NCI-H1436 treated with DMSO at 0.1 percent for 48 hours (cell line): ENCODE data around the gene AP3D1.
"Not testable (repeated sequence)": the region's sequence is repeated elsewhere in the genome, so short reads cannot be mapped to it uniquely, and the experiment has no call there.

Source experiments
- DNase-seq: peaks from one replicate; lab custom pipeline; 2025; lab: John Stamatoyannopoulos, UW

The AP3D1 gene

GRCh38 chr19:2128252-2128651 is 23.1 kb downstream of the AP3D1 start:
- DNase-seq, result not testable (repeated sequence)

GRCh38 chr19:2127758-2128157 is 23.6 kb downstream of the AP3D1 start:
- DNase-seq, result no peak

GRCh38 chr19:2126879-2127518 is 24.4 kb downstream of the AP3D1 start:
- no peak for DNase-seq

- DNase-seq, result no peak
These were observed 27.5 kb downstream of the AP3D1 start for GRCh38 chr19:2123682-2124387.

- DNase-seq, result no peak
These were observed 28.4 kb downstream of the AP3D1 start for GRCh38 chr19:2122982-2123381.

- DNase-seq, result no peak
These were observed 29.1 kb downstream of the AP3D1 start for GRCh38 chr19:2122251-2122650.

- no peak for DNase-seq
These were observed 29.8 kb downstream of the AP3D1 start for GRCh38 chr19:2121416-2122051.

- no peak for DNase-seq
These were observed 30.5 kb downstream of the AP3D1 start for GRCh38 chr19:2120821-2121220.

GRCh38 chr19:2119921-2120785 is 31.2 kb downstream of the AP3D1 start:
- no peak for DNase-seq

GRCh38 chr19:2118438-2118837 is 32.9 kb downstream of the AP3D1 start:
- no peak for DNase-seq

GRCh38 chr19:2117215-2117960 is 34.0 kb downstream of the AP3D1 start:
- no peak for DNase-seq

- no peak for DNase-seq
These were observed 34.9 kb downstream of the AP3D1 start for GRCh38 chr19:2116507-2116906.

- DNase-seq, result no peak
These were observed 35.4 kb downstream of the AP3D1 start for GRCh38 chr19:2115911-2116426.

- DNase-seq, result no peak
These were observed 36.0 kb downstream of the AP3D1 start for GRCh38 chr19:2115324-2115723.

- no peak for DNase-seq
These were observed 36.5 kb downstream of the AP3D1 start for GRCh38 chr19:2114821-2115220.

GRCh38 chr19:2114218-2114617 is 37.1 kb downstream of the AP3D1 start:
- DNase-seq, result no peak

GRCh38 chr19:2113439-2114211 is 37.7 kb downstream of the AP3D1 start:
- no peak for DNase-seq

- DNase-seq, result no peak
These were observed 38.6 kb downstream of the AP3D1 start for GRCh38 chr19:2112516-2113320.

- no peak for DNase-seq
These were observed 39.5 kb downstream of the AP3D1 start for GRCh38 chr19:2111886-2112285.

- DNase-seq, result no peak
These were observed 39.9 kb downstream of the AP3D1 start for GRCh38 chr19:2111425-2111824.
